ENCODE measurements around the gene DNMT3A. TPM values are rescaled to one million over a fixed set of nuclear protein-coding genes. Genes with fewer than 3 reads are reported as not detected.

Gene DNMT3A
- total and polyA plus RNA-seq, 2 of the 8 experiments (the other 6 are each of a cell fraction or from before 2014, with no cell fraction given) = 33.6 to 178 TPM

DNA sequence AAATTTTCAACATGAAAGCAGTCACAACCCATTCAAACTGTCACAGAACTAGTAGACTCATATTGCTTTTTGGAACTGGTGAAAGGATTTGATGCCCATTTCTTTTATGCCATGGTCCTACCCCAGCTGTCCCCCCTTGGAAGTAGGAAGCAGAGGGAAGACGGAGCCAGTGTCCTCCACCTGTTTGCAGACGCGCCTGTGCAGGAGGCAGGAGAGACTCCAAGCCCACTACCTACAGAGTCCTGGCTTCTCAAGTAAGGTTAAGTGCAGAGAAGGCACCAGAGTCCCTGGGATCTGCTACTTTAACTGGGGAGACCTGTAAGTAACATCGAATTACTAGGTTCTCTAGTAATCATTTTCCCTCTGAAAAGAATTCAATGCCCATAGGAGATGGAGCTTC, 32.7 kb upstream of the DNMT3A start (continued):
- TF ChIP-seq CHD7 (IDR thresholded peaks at IDR 0.05; ENCODE audit: insufficient replicate concordance, low read length) (no peak), TAF7 (optimal IDR thresholded peaks at IDR 0.05; ENCODE audit: borderline replicate concordance, low read depth, low read length) (no peak), ATF3 (IDR thresholded peaks at IDR 0.05; ENCODE audit: insufficient read depth, low read depth, low read length) (no peak), FOSL1 (IDR thresholded peaks at IDR 0.05; ENCODE audit: insufficient read depth, low read depth, low read length) (no peak), POU5F1 (IDR thresholded peaks at IDR 0.05; ENCODE audit: low read depth, low read length) (no peak)
